GM12878 (cell line): ENCODE results near the gene RPS6KA4. TPM values are rescaled to one million over a fixed set of nuclear protein-coding genes. Genes with fewer than 3 reads are reported as not detected.

Experiments
- ATAC-seq: fragments of 200-7000 bp; cut with Tn5 transposase; 3 replicates; pipeline ENCODE4 v1.9.1; 2020; ENCODE audit warnings: mild to moderate bottlenecking, moderate library complexity
- BruUV-seq: library from RNA; stranded (reverse); fragments of 400-500 nt; replicated peaks from 2 replicates; lab custom pipeline; 2021; lab: Mats Ljungman, UMichigan
- CTCF ChIA-PET: fragments of 300-600 bp; sonication (Branson Sonifier 250); formaldehyde crosslinking; extraction: SDS; loops from one replicate; lab custom pipeline; 2021; ENCODE audit warnings: inconsistent platforms; lab: Yijun Ruan, JAX
- POLR2A ChIA-PET: fragments of 350-600 bp; formaldehyde crosslinking; extraction: SDS; loops from one replicate; lab custom pipeline; 2021; ENCODE audit warnings: inconsistent platforms; lab: Charles Lee
- RAD21 ChIA-PET: fragments of 300-600 bp; sonication (Branson Sonifier 250); formaldehyde crosslinking; loops from one replicate; lab custom pipeline; 2023; ENCODE audit warnings: antibody characterized with exemption; ENCODE audit not compliant: unreplicated experiment; lab: Charles Lee
- SMC1A ChIA-PET: fragments of 300-600 bp; sonication (Branson Sonifier 250); formaldehyde crosslinking; loops from one replicate; lab custom pipeline; 2023; ENCODE audit not compliant: unreplicated experiment, uncharacterized antibody; lab: Charles Lee
- DNase-seq: peaks from one replicate; pipeline ENCODE4 v3.0.0-alpha.2; 2011; ENCODE audit warnings: low read depth, low spot score
- FAIRE-seq: peaks from 3 replicates; lab custom pipeline; 2011; peaks lifted over from hg19 to GRCh38; lab: Jason Lieb, UNC
- H2AFZ ChIP-seq: 2 replicates; pipeline ENCODE4 v1.6.0; 2011; ENCODE audit warnings: low read depth, low read length, control low read depth; ENCODE audit not compliant: control insufficient read depth
- H3K27ac ChIP-seq: 2 replicates; pipeline ENCODE4 v1.5.1; 2011; ENCODE audit warnings: control low read depth; ENCODE audit not compliant: control insufficient read depth, insufficient read depth
- H3K27me3 ChIP-seq, 2 experiments: replicated peaks in 1 of 2; 2 replicates each; pipeline versions ENCODE4 v1.6.0 to v1.6.1; 2011; ENCODE audit warnings: low read length in 1 of 2; ENCODE audit not compliant: control insufficient read depth in 2 of 2, insufficient read depth in 2 of 2
- H3K36me3 ChIP-seq, 2 experiments: 2 replicates each; pipeline ENCODE4 v1.5.1; 2011; ENCODE audit warnings: low read length in 1 of 2; ENCODE audit not compliant: control insufficient read depth in 2 of 2, insufficient read depth in 2 of 2
- H3K4me1 ChIP-seq: 2 replicates; pipeline ENCODE4 v1.6.1; 2011; ENCODE audit warnings: mild to moderate bottlenecking, low read length, moderate library complexity, mixed read lengths; ENCODE audit not compliant: control insufficient read depth, insufficient read depth
- H3K4me2 ChIP-seq: 2 replicates; pipeline ENCODE4 v1.6.0; 2011; ENCODE audit warnings: control low read depth; ENCODE audit not compliant: control insufficient read depth, insufficient read depth
- H3K4me3 ChIP-seq: fragments of 200-600 bp; sonication (generic); 2 replicates; pipeline ENCODE4 v1.5.1; 2016
- H3K79me2 ChIP-seq: 2 replicates; pipeline ENCODE4 v1.6.0; 2011; ENCODE audit warnings: low read length; ENCODE audit not compliant: control insufficient read depth, insufficient read depth
- H3K9ac ChIP-seq: 2 replicates; pipeline ENCODE4 v1.8.0; 2011; ENCODE audit warnings: low read length, control low read depth, mixed read lengths; ENCODE audit not compliant: control insufficient read depth, insufficient read depth
- H3K9me3 ChIP-seq: replicated peaks from 3 replicates; pipeline ENCODE4 v1.5.1; 2011; ENCODE audit warnings: mild to moderate bottlenecking, low read length; ENCODE audit not compliant: control insufficient read depth, insufficient read depth
- H4K20me1 ChIP-seq: 2 replicates; pipeline ENCODE4 v1.6.0; 2011; ENCODE audit not compliant: control insufficient read depth, insufficient read depth
- CTCF ChIP-seq, 3 experiments: IDR thresholded peaks in 2 of 3; conservative IDR thresholded peaks in 1 of 3; 2 replicates each; pipeline ENCODE4 v1.5.1; 2011; ENCODE audit warnings: low read depth in 3 of 3, low read length in 3 of 3, mild to moderate bottlenecking in 3 of 3, control low read depth in 2 of 3, moderate library complexity in 2 of 3, inconsistent platforms in 1 of 3, mixed read lengths in 1 of 3; ENCODE audit not compliant: control insufficient read depth in 2 of 3, insufficient read depth in 1 of 3; ENCODE audit errors: extremely low read depth in 1 of 3
- ESRRA ChIP-seq: IDR thresholded peaks from 2 replicates; pipeline ENCODE4 v1.6.1; 2012; ENCODE audit warnings: mild to moderate bottlenecking, low read length, improper control_type of control experiment
- HCFC1 ChIP-seq: fragments of 150-350 bp; IDR thresholded peaks from 2 replicates; pipeline ENCODE4 v1.6.1; 2014; ENCODE audit warnings: low read length
- HDAC2 ChIP-seq: fragments of 200-600 bp; sonication (generic); IDR thresholded peaks from 2 replicates; pipeline ENCODE4 v1.6.1; 2017
- IRF4 ChIP-seq: IDR thresholded peaks from 2 replicates; pipeline ENCODE4 v1.6.1; 2011; ENCODE audit warnings: low read depth, low read length
- IRF5 ChIP-seq: fragments of 450-650 bp; IDR thresholded peaks from 2 replicates; pipeline ENCODE4 v1.6.1; 2017; ENCODE audit warnings: borderline replicate concordance
- JUND ChIP-seq: IDR thresholded peaks from 2 replicates; pipeline ENCODE4 v1.6.1; 2012; ENCODE audit warnings: low read depth, mild to moderate bottlenecking, low read length, improper control_type of control experiment, moderate library complexity
- KLF5 ChIP-seq: fragments of 450-650 bp; IDR thresholded peaks from 2 replicates; pipeline ENCODE4 v1.6.1; 2014; ENCODE audit warnings: mild to moderate bottlenecking; ENCODE audit not compliant: partially characterized antibody
- LARP7 ChIP-seq: fragments of 450-650 bp; IDR thresholded peaks from 2 replicates; pipeline ENCODE4 v1.6.1; 2017; ENCODE audit warnings: mild to moderate bottlenecking
- MLLT1 ChIP-seq: fragments of 450-650 bp; IDR thresholded peaks from 2 replicates; pipeline ENCODE4 v1.6.1; 2016; ENCODE audit warnings: mild to moderate bottlenecking
- PML ChIP-seq: IDR thresholded peaks from 2 replicates; pipeline ENCODE4 v1.6.1; 2012; ENCODE audit warnings: low read length, inconsistent platforms
- RB1 ChIP-seq: fragments of 450-650 bp; formaldehyde crosslinking; IDR thresholded peaks from 2 replicates; pipeline ENCODE4 v1.6.1; 2017; ENCODE audit warnings: mild to moderate bottlenecking, borderline replicate concordance
- SREBF1 ChIP-seq: IDR thresholded peaks from 2 replicates; pipeline ENCODE4 v1.6.1; 2012; ENCODE audit warnings: mild to moderate bottlenecking, low read length
- SREBF2 ChIP-seq: IDR thresholded peaks from 2 replicates; pipeline ENCODE4 v1.6.1; 2012; ENCODE audit warnings: mild to moderate bottlenecking, low read length
- STAT1 ChIP-seq: fragments of 450-650 bp; conservative IDR thresholded peaks from 2 replicates; pipeline ENCODE4 v1.6.1; 2014; ENCODE audit warnings: antibody characterized with exemption, mild to moderate bottlenecking
- TAF1 ChIP-seq: IDR thresholded peaks from 2 replicates; pipeline ENCODE4 v1.6.1; 2011; ENCODE audit warnings: mild to moderate bottlenecking, low read depth, low read length, borderline replicate concordance
- ZNF217 ChIP-seq: fragments of 450-650 bp; IDR thresholded peaks from 2 replicates; pipeline ENCODE4 v1.6.1; 2017; ENCODE audit warnings: antibody characterized with exemption, mild to moderate bottlenecking
- WGBS: methylation state at CpG from one replicate; pipeline ENCODE4 v1.1.6; 2016; ENCODE audit warnings: low lambda C conversion rate; ENCODE audit not compliant: insufficient replicate concordance, insufficient coverage; ENCODE audit errors: missing lambda C conversion rate; 5-methylcytosine and 5-hydroxymethylcytosine counted together
- in situ Hi-C: fragments of 300-500 bp; cut with MboI; formaldehyde crosslinking; loops from 9 replicates; pipeline ENCODE4 v1.14.3; 2018; ENCODE audit warnings: mixed read lengths
- intact Hi-C: fragments of 100-400 bp; cut with micrococcal nuclease; formaldehyde crosslinking; loops from one replicate; pipeline ENCODE4 v1.14.2; 2022; ENCODE audit not compliant: unreplicated experiment
- polyA plus RNA-seq, 11 experiments: library from polyadenylated mRNA; depleted of rRNA in 4 of 11; unstranded in 6 of 11; stranded (reverse) in 5 of 11; fragments of >200 nt; fragmentation: Nextera tagmentation in 4 of 11; fragmentation: Illumina TruSeq in 1 of 11; extraction: Ambion mirVana in 4 of 11; extraction: Trizol in 1 of 11; gene quantifications; 1 replicate in 1 of 11; 2 replicates in 10 of 11; pipeline versions ENCODE4 v1.2.1 to v1.2.3, GENCODE V29; 2011 to 2016; ENCODE audit warnings: inconsistent platforms in 2 of 11, missing spikeins in 2 of 11, low read depth in 1 of 11
- total RNA-seq, 4 experiments: library from RNA; depleted of rRNA in 3 of 4; stranded (reverse); fragments of >200 nt in 3 of 4; fragmentation: Illumina TruSeq in 1 of 4; extraction: Trizol in 1 of 4; gene quantifications; 2 replicates each; pipeline versions ENCODE4 v1.2.1 to v1.2.3, GENCODE V29; 2013 to 2021
- TF ChIP-seq, protein P1 (sequence below): fragments of 450-650 bp; IDR thresholded peaks from 2 replicates; pipeline ENCODE4 v1.6.1; 2018; ENCODE audit warnings: mild to moderate bottlenecking, low read depth, moderate library complexity; ENCODE audit not compliant: partially characterized antibody

RPS6KA4 gene
- total and polyA plus RNA-seq, 10 of the 15 experiments (the other 5 are each of a cell fraction or from before 2014, with no cell fraction given), result 0.34 to 32.6 (median 11.3) TPM

DNA sequence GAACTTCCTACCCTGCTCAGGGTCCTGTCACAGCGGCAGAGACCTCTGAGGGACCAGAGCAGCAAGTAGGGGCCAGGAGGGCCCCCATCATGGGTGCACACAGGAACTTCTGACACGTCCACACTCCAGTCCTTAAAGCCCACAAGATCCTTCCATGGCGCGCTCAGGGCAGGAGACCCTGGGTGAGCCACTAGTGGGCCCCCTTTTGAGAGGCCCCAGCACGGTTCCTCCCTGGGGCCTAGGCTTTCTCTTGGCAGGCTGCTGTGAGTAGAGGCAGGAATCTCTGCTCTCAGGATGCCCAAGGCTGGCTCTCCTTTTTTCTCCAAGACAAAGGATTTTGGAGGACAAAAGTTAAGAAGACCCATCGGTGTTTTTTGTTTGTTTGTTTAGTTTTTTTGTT lies 22.4 kb downstream of the RPS6KA4 start (continued):
- TF ChIP-seq, protein P1, sequence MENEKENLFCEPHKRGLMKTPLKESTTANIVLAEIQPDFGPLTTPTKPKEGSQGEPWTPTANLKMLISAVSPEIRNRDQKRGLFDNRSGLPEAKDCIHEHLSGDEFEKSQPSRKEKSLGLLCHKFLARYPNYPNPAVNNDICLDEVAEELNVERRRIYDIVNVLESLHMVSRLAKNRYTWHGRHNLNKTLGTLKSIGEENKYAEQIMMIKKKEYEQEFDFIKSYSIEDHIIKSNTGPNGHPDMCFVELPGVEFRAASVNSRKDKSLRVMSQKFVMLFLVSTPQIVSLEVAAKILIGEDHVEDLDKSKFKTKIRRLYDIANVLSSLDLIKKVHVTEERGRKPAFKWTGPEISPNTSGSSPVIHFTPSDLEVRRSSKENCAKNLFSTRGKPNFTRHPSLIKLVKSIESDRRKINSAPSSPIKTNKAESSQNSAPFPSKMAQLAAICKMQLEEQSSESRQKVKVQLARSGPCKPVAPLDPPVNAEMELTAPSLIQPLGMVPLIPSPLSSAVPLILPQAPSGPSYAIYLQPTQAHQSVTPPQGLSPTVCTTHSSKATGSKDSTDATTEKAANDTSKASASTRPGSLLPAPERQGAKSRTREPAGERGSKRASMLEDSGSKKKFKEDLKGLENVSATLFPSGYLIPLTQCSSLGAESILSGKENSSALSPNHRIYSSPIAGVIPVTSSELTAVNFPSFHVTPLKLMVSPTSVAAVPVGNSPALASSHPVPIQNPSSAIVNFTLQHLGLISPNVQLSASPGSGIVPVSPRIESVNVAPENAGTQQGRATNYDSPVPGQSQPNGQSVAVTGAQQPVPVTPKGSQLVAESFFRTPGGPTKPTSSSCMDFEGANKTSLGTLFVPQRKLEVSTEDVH, result no peak
- no peak for TF ChIP-seq SREBF2

GRCh38 chr11:64382047-64382446 lies 23.1 kb downstream of the RPS6KA4 start:
- no TSS peak for BruUV-seq
- Histone ChIP-seq H3K4me1 (no peaks in the 10 kb centered on the region), H3K9ac (no peak overlapping the region), H3K79me2 (no peaks in the 10 kb centered on the region), H3K27me3 (peaks cover 0 to 2% of the 10 kb centered on the region in 2 experiments; a peak in 2 of 4 replicates), H3K27ac (no peak overlapping the region), H3K9me3 (no peaks in the 10 kb centered on the region), H3K36me3 (no peaks in the 10 kb centered on the region), H4K20me1 (no peaks in the 10 kb centered on the region), H2AFZ (no peak overlapping the region), H3K4me2 (no peak overlapping the region), H3K4me3 (no peak overlapping the region)
- in situ Hi-C loops (no loop called here), intact Hi-C loops (no loop called here)
- RAD21 ChIA-PET, result no interaction called here
- CTCF ChIA-PET, result no interaction called here
- FAIRE-seq (no peak), ATAC-seq (no peak), DNase-seq (no peak)
- SMC1A ChIA-PET, result no interaction called here
- 25% methylated on average over 6 of the region's 6 CpGs for WGBS
- POLR2A ChIA-PET, result interaction anchor here (0.6 kb wide), 1 partner anchor 369 kb away, joined by 3 read pairs; no protein-coding TSS in a partner anchor
- no peak for TF ChIP-seq CTCF (IDR thresholded peaks at IDR 0.05 in 2 of 3, conservative IDR thresholded peaks at IDR 0.05 in 1 of 3; ENCODE audit: control insufficient read depth in 2 of 3, extremely low read depth in 1 of 3, insufficient read depth in 1 of 3, low read depth in 3 of 3, low read length in 3 of 3)
- no peak for TF ChIP-seq RB1
- TF ChIP-seq STAT1, result no peak
- no peak for TF ChIP-seq HDAC2
- no peak for TF ChIP-seq ESRRA
- TF ChIP-seq HCFC1, result no peak
- TF ChIP-seq SREBF1, result no peak
- TF ChIP-seq PML, result no peak
- TF ChIP-seq IRF4, result no peak
- TF ChIP-seq IRF5, result no peak
- TF ChIP-seq ZNF217, result no peak
- TF ChIP-seq LARP7, result no peak
- TF ChIP-seq TAF1, result no peak
- no peak for TF ChIP-seq JUND
- no peak for TF ChIP-seq KLF5
- TF ChIP-seq MLLT1, result no peak
